Heart left ventricle (tissue), 16 donors: ENCODE measurements around the gene ZDHHC16. TPM values are rescaled to one million over a fixed set of nuclear protein-coding genes. Genes with fewer than 3 reads are reported as not detected.
A peak's percentile ranks its signal among the peaks of the same experiment; 100 is the strongest.

ENCODE experiments used
- ATAC-seq, 4 donors: fragments of 200-7000 bp; cut with Tn5 transposase; one replicate each; pipeline ENCODE4 v1.9.1; 2020 to 2022; ENCODE audit warnings: moderate library complexity in 4 of 4, mild to moderate bottlenecking in 3 of 4, moderate number of reproducible peaks in 1 of 4
- DNase-seq, 5 donors: peaks; one replicate each; pipeline ENCODE4 v3.0.0-alpha.2; 2020
- H3K27ac ChIP-seq, 12 donors: fragments of 200-600 bp; sonication (generic) in 4 of 12; one replicate each; pipeline versions ENCODE4 v1.5.0 to v1.8.0; 2016 to 2022; ENCODE audit warnings: mild to moderate bottlenecking in 2 of 12
- H3K27me3 ChIP-seq, 9 donors: fragments of 200-600 bp; sonication (generic) in 2 of 9; one replicate each; pipeline versions ENCODE4 v1.5.1 to v1.8.0; 2016 to 2022; ENCODE audit warnings: mild to moderate bottlenecking in 3 of 9
- H3K36me3 ChIP-seq, 9 donors: fragments of 200-600 bp; sonication (generic) in 2 of 9; one replicate each; pipeline versions ENCODE4 v1.5.0 to v1.8.0; 2018 to 2022; ENCODE audit warnings: mild to moderate bottlenecking in 2 of 9
- H3K4me1 ChIP-seq, 12 donors: fragments of 200-600 bp; sonication (generic) in 4 of 12; one replicate each; pipeline versions ENCODE4 v1.5.0 to v1.8.0; 2016 to 2022; ENCODE audit warnings: mild to moderate bottlenecking in 3 of 12
- H3K4me3 ChIP-seq, 12 donors: fragments of 200-600 bp; sonication (generic) in 4 of 12; one replicate each; pipeline versions ENCODE4 v1.5.0 to v1.8.0; 2017 to 2022; ENCODE audit warnings: mild to moderate bottlenecking in 9 of 12, moderate library complexity in 4 of 12
- H3K9me3 ChIP-seq, 12 donors: fragments of 200-600 bp; sonication (generic) in 4 of 12; one replicate each; pipeline versions ENCODE4 v1.5.0 to v1.8.0; 2016 to 2022; ENCODE audit warnings: mild to moderate bottlenecking in 1 of 12
- POLR2A ChIP-seq, 2 donors: fragments of 450-650 bp; IDR thresholded peaks; one replicate each; pipeline ENCODE4 v1.6.1; 2017; ENCODE audit warnings: antibody characterized with exemption in 2 of 2, mild to moderate bottlenecking in 2 of 2, moderate library complexity in 2 of 2
- WGBS, 4 donors: extraction: QIAGEN DNeasy Blood & Tissue Kit in 2 of 4; methylation state at CpG; one replicate each; pipeline versions ENCODE4 v1.1.5 to v1.1.7; 2013 to 2018; 5-methylcytosine and 5-hydroxymethylcytosine counted together
- intact Hi-C, 10 donors: fragments of 100-400 bp; cut with DNase I; formaldehyde crosslinking; loops; one replicate each; pipeline versions ENCODE4 v1.11.1 to v1.14.2; 2022
- polyA plus RNA-seq, 2 donors: library from polyadenylated mRNA; stranded (reverse); fragments of 200-250 nt; gene quantifications; one replicate each; pipeline ENCODE4 v1.2.3, GENCODE V29; 2013
- total RNA-seq, 9 donors: library from RNA; depleted of rRNA in 2 of 9; stranded (reverse); fragments of >200 nt in 2 of 9; fragmentation: NEBNext Ultra II Directional in 3 of 9; extraction: Animal tissue kit (Norgen Biotek cat#: 25700) in 3 of 9; gene quantifications; one replicate each; pipeline versions ENCODE4 v1.1.0 to v1.2.4, GENCODE V29; 2016 to 2023
- TF ChIP-seq, protein P1 (sequence below), 12 donors: fragments of 200-600 bp; sonication (generic) in 4 of 12; IDR thresholded peaks; one replicate each; pipeline versions ENCODE4 v1.5.0 to v1.8.0; 2018 to 2022; ENCODE audit warnings: antibody characterized with exemption in 12 of 12, mild to moderate bottlenecking in 5 of 12
- donor health status: ischemic (EF 13 %, LVEDD 7.1; RV severe dilation, severe dysfunction).
- donor health status: healthy with polysubstance abuse.
- donor health status: DM: no; HTN: yes; CAD: no.
- donor health status: DM: no; HTN: no; CAD: no.
- donor health status: ischemic (EF 25% LVEDD 6.9; RV normal size, moderate dysfunction).
- donor health status: ischemic (EF 25% LVEDD 5.7; RV mildly dilated, moderate dysfunction).
- donor health status: healthy.
- donor health status: DM: yes; HTN: yes; CAD: no.
- donor health status: ischemic (EF 35%, LVEDD 5.7; RV mildly dilated, moderate dysfunction).
- donor health status: nonischemic (EF 11% LVEDD 7.7; RV severe dilation, severe dysfunction).
- donor health status: DM: yes; HTN: yes; CAD: no.
- donor health status: PGD.
- donor health status: ischemic (EF 29% LVEDD 5.4; RV normal size, mild dysfunction).
- donor health status: nonischemic (EF 23%, LVEDD 6.1; RV moderate dilation, normal function).

ZDHHC16 gene
- total and polyA plus RNA-seq, 11 donors: 16.2 to 59.5 (median 25.2) TPM

DNA sequence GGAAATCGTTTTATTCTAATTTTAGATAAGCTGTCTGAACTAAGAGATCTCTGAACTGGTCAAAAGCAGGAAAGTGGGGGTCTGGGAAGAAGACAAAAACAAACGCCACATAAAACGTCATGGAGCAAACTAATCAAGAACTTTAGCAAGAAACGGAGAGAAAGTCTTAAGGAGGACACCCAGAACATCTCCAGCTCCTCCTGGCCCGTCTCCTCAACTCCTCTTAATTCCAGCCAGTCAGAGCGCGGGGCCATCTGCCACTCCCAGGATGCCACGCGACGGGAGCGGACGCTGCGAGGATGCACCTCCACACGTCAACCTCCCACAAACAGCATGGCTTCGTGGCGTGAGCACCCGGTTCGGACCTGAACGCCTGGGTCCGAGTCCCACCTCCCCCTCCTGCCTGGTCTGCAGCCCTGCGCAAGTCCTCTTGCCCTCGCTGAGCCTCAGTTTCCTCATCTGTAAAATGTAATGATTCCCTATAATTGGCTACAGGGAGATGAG is 51.6 kb downstream of the ZDHHC16 start:
- Histone ChIP-seq H3K36me3 (peaks cover 0 to 9% (median 3%) of the 10 kb centered on the region in 9 donors), H3K27ac (peak overlapping the region; percentile 71 to 98 (median 94)), H3K4me1 (peaks cover 7 to 78% (median 45%) of the 10 kb centered on the region in 12 donors), H3K9me3 (no peaks in the 10 kb centered on the region), H3K27me3 (no peaks in the 10 kb centered on the region), H3K4me3 (peak overlapping the region; percentile 71 to 99 (median 96))
- ATAC-seq (peak; percentile 32 to 54 (median 40)), DNase-seq (peak; percentile 76 to 89 (median 86))
- TF ChIP-seq POLR2A (IDR thresholded peaks at IDR 0.05): no peak
- TF ChIP-seq, protein P1, sequence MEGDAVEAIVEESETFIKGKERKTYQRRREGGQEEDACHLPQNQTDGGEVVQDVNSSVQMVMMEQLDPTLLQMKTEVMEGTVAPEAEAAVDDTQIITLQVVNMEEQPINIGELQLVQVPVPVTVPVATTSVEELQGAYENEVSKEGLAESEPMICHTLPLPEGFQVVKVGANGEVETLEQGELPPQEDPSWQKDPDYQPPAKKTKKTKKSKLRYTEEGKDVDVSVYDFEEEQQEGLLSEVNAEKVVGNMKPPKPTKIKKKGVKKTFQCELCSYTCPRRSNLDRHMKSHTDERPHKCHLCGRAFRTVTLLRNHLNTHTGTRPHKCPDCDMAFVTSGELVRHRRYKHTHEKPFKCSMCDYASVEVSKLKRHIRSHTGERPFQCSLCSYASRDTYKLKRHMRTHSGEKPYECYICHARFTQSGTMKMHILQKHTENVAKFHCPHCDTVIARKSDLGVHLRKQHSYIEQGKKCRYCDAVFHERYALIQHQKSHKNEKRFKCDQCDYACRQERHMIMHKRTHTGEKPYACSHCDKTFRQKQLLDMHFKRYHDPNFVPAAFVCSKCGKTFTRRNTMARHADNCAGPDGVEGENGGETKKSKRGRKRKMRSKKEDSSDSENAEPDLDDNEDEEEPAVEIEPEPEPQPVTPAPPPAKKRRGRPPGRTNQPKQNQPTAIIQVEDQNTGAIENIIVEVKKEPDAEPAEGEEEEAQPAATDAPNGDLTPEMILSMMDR (IDR thresholded peaks at IDR 0.05): no peak
- WGBS, 4 donors: 0 to 1% (median 0%) methylated on average over 22 of the region's 22 CpGs
- intact Hi-C loops: loop anchor here in 8 of 10 donors (1.0 to 10.0 kb wide), 8 partner anchors 45 to 240 kb away; partner anchors contain the start of genes EXOSC1 (in 2 of the 8), ZDHHC16 (in 2 of the 8) and ZFYVE27 (in 1 of the 8)

DNA sequence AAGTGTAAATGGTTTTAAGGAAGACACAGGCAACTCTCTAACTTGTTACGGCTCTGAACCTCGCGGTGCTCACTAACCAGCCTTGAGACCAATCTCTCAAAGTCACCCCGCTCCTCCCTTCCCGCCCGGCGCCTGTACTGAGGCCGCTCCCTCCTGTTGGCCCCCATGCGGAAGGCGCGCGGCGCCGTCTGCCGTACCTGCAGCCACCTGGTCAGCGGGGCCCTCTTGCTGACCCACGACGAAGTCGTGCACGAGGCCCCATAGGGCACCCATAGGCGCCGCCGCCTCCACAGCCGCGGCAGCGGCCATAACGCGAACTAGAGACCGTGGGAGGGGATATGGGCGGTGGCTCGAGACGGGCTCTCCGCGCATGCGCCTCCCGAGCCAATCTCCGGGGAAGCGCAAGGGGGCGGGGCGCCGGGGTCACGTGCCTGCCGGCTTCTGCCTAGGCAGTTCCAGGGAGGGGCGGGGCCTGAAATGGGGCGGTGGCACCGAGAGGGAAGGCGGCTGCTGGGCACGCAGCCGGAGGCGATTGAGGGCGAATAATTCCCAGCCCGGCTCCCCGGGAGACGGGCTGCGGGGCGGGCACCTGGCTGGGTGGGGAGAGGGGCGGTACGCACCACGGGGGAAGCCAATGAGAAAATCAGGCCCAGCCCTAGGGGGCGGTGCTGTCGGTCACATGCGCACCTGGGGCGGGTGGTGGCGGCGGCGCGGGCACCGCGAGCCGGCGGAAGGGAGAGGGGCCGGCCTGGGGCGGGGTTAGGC is 52.3 kb downstream of the ZDHHC16 start, which contains the start of gene MMS19:
TSS of gene MMS19 (minus strand) at position 347 of the 765 bp plus-strand sequence. CDS start at position 309, 38 bp downstream.
- TF ChIP-seq POLR2A (IDR thresholded peaks at IDR 0.05): peak in 1 of 2 donors; percentile 68
- TF ChIP-seq, protein P1 (IDR thresholded peaks at IDR 0.05): peak in 5 of 12 donors; percentile 14 to 56 (median 21)
- Histone ChIP-seq H3K9me3 (no peaks in the 10 kb centered on the region), H3K36me3 (peaks cover 0 to 7% (median 0%) of the 10 kb centered on the region in 9 donors), H3K4me3 (peak within 1 kb of the TSS; percentile 71 to 99 (median 96)), H3K27ac (peak within 1 kb of the TSS; percentile 71 to 98 (median 94)), H3K4me1 (peaks cover 7 to 77% (median 47%) of the 10 kb centered on the region in 12 donors), H3K27me3 (no peaks in the 10 kb centered on the region)
- ATAC-seq (peak; percentile 90 to 96 (median 92)), DNase-seq (peak; percentile 99 to 100 (median 100))
- intact Hi-C loops: loop anchor here in 8 of 10 donors (1.0 to 10.0 kb wide), 8 partner anchors 44 to 239 kb away; partner anchors contain the start of genes EXOSC1 (in 2 of the 8), ZDHHC16 (in 2 of the 8) and ZFYVE27 (in 1 of the 8)
- WGBS, 4 donors: 0 to 1% (median 0%) methylated on average over 32 to 73 of the region's 73 CpGs

DNA sequence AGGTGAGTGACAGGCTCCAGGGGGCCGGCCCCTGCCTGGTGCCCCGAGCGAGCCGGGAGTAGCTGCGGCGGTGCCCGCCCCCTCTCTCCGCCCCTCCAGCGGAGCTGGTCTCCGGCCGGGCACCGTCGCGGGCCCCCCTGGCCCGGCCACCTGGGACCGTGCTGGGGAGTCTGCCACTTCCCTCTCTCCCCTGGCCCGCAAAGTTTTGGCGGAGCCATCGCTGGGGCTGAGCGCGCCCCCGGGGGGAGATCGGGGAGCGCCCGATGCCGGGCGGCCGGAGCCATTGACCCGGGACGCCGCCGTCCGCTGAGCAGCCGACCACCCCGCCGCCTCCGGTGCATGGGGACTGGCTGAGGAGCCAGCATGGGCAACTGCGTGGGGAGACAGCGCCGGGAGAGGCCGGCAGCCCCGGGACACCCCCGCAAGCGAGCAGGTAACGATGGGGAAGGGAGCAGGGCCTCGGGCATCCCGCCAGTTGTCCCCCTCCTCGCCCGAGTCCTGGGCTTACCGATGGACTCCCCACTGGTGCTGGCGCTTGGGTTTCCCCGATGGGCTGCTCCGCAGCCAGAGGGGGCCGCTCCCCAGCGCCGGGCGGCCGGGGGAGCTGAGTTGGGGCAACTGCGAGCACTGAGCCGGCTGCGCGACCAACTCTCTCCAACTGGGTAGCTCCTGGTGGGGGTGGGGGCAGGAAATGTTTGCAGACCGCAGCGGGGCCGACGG is 53.0 kb downstream of the ZDHHC16 start, which contains the start of gene UBTD1:
TSS of gene UBTD1 (plus strand) at position 84 of the 720 bp plus-strand sequence. CDS start at position 364, 280 bp downstream.
- H3K27ac ChIP-seq: peak within 1 kb of the TSS; percentile 71 to 98 (median 94)
- peak in 2 of 4 donors; percentile 1 to 20 for ATAC-seq
- H3K4me1 ChIP-seq: peaks cover 7 to 71% (median 45%) of the 10 kb centered on the region in 12 donors
- WGBS, 4 donors: 0 to 1% (median 0%) methylated on average over 13 to 66 of the region's 66 CpGs
- H3K4me3 ChIP-seq: peak within 1 kb of the TSS; percentile 71 to 99 (median 96)
- TF ChIP-seq, protein P1 (IDR thresholded peaks at IDR 0.05): peak in 4 of 12 donors; percentile 3 to 34 (median 22)
- TF ChIP-seq POLR2A (IDR thresholded peaks at IDR 0.05): peak; percentile 21 to 60
- intact Hi-C loops: loop anchor here in 8 of 10 donors (1.0 to 10.0 kb wide), 8 partner anchors 43 to 238 kb away; partner anchors contain the start of genes EXOSC1 (in 2 of the 8), ZDHHC16 (in 2 of the 8) and ZFYVE27 (in 1 of the 8)
- H3K9me3 ChIP-seq: no peaks in the 10 kb centered on the region
- peak; percentile 49 to 80 (median 65) for DNase-seq
- H3K36me3 ChIP-seq: peaks cover 0 to 2% (median 0%) of the 10 kb centered on the region in 9 donors
- no peaks in the 10 kb centered on the region for H3K27me3 ChIP-seq
